ENCODE data around the gene CCN5.

GRCh38 chr20:44734938-44735337, 19.8 kb downstream of the CCN5 start:
- TF ChIP-seq CTCF (IDR thresholded peaks at IDR 0.05; ENCODE audit: insufficient read depth, low read length, poor library complexity, severe bottlenecking), result no peak
- TF ChIP-seq EZH2phosphoT487 (conservative IDR thresholded peaks at IDR 0.05; ENCODE audit: low read length), result no peak
